Measurements from ENCODE around the gene SNRPD2. TPM values are rescaled to one million over a fixed set of nuclear protein-coding genes. Genes with fewer than 3 reads are reported as not detected.

Gene SNRPD2
- total RNA-seq, 1 experiment from 2014 or later: 488 TPM

GRCh38 chr19:45674946-45675345 is 16.8 kb downstream of the SNRPD2 start:
- Histone ChIP-seq H3K4me3 (no peak overlapping the region), H3K36me3 (no peaks in the 10 kb centered on the region), H3K9me3 (no peaks in the 10 kb centered on the region), H3K27me3 (peaks cover 15% of the 10 kb centered on the region)
- no peak for DNase-seq

GRCh38 chr19:45670670-45671453 is 20.9 kb downstream of the SNRPD2 start:
- Histone ChIP-seq H3K27me3 (peaks cover 31% of the 10 kb centered on the region), H3K9me3 (no peaks in the 10 kb centered on the region), H3K4me3 (no peak overlapping the region), H3K36me3 (no peaks in the 10 kb centered on the region)
- peak; percentile 44 for DNase-seq

GRCh38 chr19:45668342-45668871 is 23.3 kb downstream of the SNRPD2 start:
- H3K27me3 ChIP-seq: peaks cover 31% of the 10 kb centered on the region
- peak overlapping the region; percentile 34 for H3K4me3 ChIP-seq
- no peaks in the 10 kb centered on the region for H3K9me3 ChIP-seq
- no peaks in the 10 kb centered on the region for H3K36me3 ChIP-seq
- DNase-seq: no peak

- H3K4me3 ChIP-seq: peak within 1 kb of the TSS; percentile 34
- peak; percentile 24 for DNase-seq
- peaks cover 30% of the 10 kb centered on the region for H3K27me3 ChIP-seq
- H3K36me3 ChIP-seq: no peaks in the 10 kb centered on the region
- no peaks in the 10 kb centered on the region for H3K9me3 ChIP-seq
These were observed 24.0 kb downstream of the SNRPD2 start, which contains the start of gene GIPR for GRCh38 chr19:45667620-45668341. Gene GIPR (plus strand): TSS chr19:45668221. CDS start chr19:45669521, 1,300 bp downstream.

- peaks cover 17% of the 10 kb centered on the region for H3K27me3 ChIP-seq
- H3K9me3 ChIP-seq: no peaks in the 10 kb centered on the region
- DNase-seq: no peak
- H3K4me3 ChIP-seq: no peak overlapping the region
- no peaks in the 10 kb centered on the region for H3K36me3 ChIP-seq
These were observed 27.2 kb downstream of the SNRPD2 start for GRCh38 chr19:45664575-45664974.

- no peaks in the 10 kb centered on the region for H3K9me3 ChIP-seq
- no peaks in the 10 kb centered on the region for H3K36me3 ChIP-seq
- H3K27me3 ChIP-seq: peaks cover 9% of the 10 kb centered on the region
- H3K4me3 ChIP-seq: no peak overlapping the region
- no peak for DNase-seq
These were observed 28.0 kb downstream of the SNRPD2 start for GRCh38 chr19:45663800-45664199.

- Histone ChIP-seq H3K4me3 (no peak overlapping the region), H3K27me3 (no peaks in the 10 kb centered on the region), H3K36me3 (no peaks in the 10 kb centered on the region), H3K9me3 (no peaks in the 10 kb centered on the region)
- no peak for DNase-seq
These were observed 31.1 kb downstream of the SNRPD2 start for GRCh38 chr19:45660636-45661035.

- Histone ChIP-seq H3K36me3 (no peaks in the 10 kb centered on the region), H3K27me3 (no peaks in the 10 kb centered on the region), H3K9me3 (no peaks in the 10 kb centered on the region), H3K4me3 (no peak overlapping the region)
- DNase-seq: no peak
These were observed 32.5 kb downstream of the SNRPD2 start for GRCh38 chr19:45659096-45659729.

- H3K27me3 ChIP-seq: no peaks in the 10 kb centered on the region
- no peak overlapping the region for H3K4me3 ChIP-seq
- no peaks in the 10 kb centered on the region for H3K36me3 ChIP-seq
- no peak for DNase-seq
- no peaks in the 10 kb centered on the region for H3K9me3 ChIP-seq
These were observed 34.1 kb downstream of the SNRPD2 start for GRCh38 chr19:45657520-45658167.

GRCh38 chr19:45655073-45655472 is 36.7 kb downstream of the SNRPD2 start:
- no peak for DNase-seq
- no peaks in the 10 kb centered on the region for H3K9me3 ChIP-seq
- no peak overlapping the region for H3K4me3 ChIP-seq
- no peaks in the 10 kb centered on the region for H3K27me3 ChIP-seq
- H3K36me3 ChIP-seq: no peaks in the 10 kb centered on the region

- Histone ChIP-seq H3K4me3 (no peak overlapping the region), H3K36me3 (no peaks in the 10 kb centered on the region), H3K9me3 (no peaks in the 10 kb centered on the region), H3K27me3 (no peaks in the 10 kb centered on the region)
- no peak for DNase-seq
These were observed 38.1 kb downstream of the SNRPD2 start for GRCh38 chr19:45653634-45654033.

- H3K27me3 ChIP-seq: no peaks in the 10 kb centered on the region
- no peak overlapping the region for H3K4me3 ChIP-seq
- no peaks in the 10 kb centered on the region for H3K9me3 ChIP-seq
- no peaks in the 10 kb centered on the region for H3K36me3 ChIP-seq
- no peak for DNase-seq
These were observed 41.0 kb downstream of the SNRPD2 start for GRCh38 chr19:45650722-45651121.

- H3K4me3 ChIP-seq: no peak overlapping the region; the same call in 1 of the 2 replicates
- no peaks in the 10 kb centered on the region for H3K36me3 ChIP-seq
- DNase-seq: no peak
- H3K9me3 ChIP-seq: no peaks in the 10 kb centered on the region
- H3K27me3 ChIP-seq: no peaks in the 10 kb centered on the region
These were observed 45.4 kb downstream of the SNRPD2 start for GRCh38 chr19:45646345-45646698.

- H3K4me3 ChIP-seq: peak overlapping the region; percentile 31
- peak; percentile 71 for DNase-seq
- no peaks in the 10 kb centered on the region for H3K9me3 ChIP-seq
- H3K36me3 ChIP-seq: no peaks in the 10 kb centered on the region
- no peaks in the 10 kb centered on the region for H3K27me3 ChIP-seq
These were observed 46.0 kb downstream of the SNRPD2 start for GRCh38 chr19:45645631-45646344.

GRCh38 chr19:45645068-45645630 is 46.6 kb downstream of the SNRPD2 start:
- DNase-seq: no peak
- no peaks in the 10 kb centered on the region for H3K27me3 ChIP-seq
- H3K9me3 ChIP-seq: no peaks in the 10 kb centered on the region
- no peak overlapping the region for H3K4me3 ChIP-seq
- no peaks in the 10 kb centered on the region for H3K36me3 ChIP-seq

All from MG63 (cell line).